Measurements from ENCODE around the gene ADK. TPM values are rescaled to one million over a fixed set of nuclear protein-coding genes. Genes with fewer than 3 reads are reported as not detected.
"Not testable (repeated sequence)": the region's sequence is repeated elsewhere in the genome, so short reads cannot be mapped to it uniquely, and the experiment has no call there.

ADK gene
- total RNA-seq, 1 donor from 2014 or later, result 27.1 TPM

GRCh38 chr10:74523199-74523598 lies 372.2 kb downstream of the ADK start:
- intact Hi-C loops (cut with micrococcal nuclease), result no loop called here

- intact Hi-C loops (cut with micrococcal nuclease), result no loop called here
These were observed 374.9 kb downstream of the ADK start for GRCh38 chr10:74525885-74526284.

GRCh38 chr10:74527611-74528010 lies 376.6 kb downstream of the ADK start:
- intact Hi-C loops (cut with micrococcal nuclease), result not testable (repeated sequence)

- intact Hi-C loops (cut with micrococcal nuclease), result no loop called here
These were observed 378.2 kb downstream of the ADK start for GRCh38 chr10:74529205-74529604.

GRCh38 chr10:74530981-74531380 lies 380.0 kb downstream of the ADK start:
- intact Hi-C loops (cut with micrococcal nuclease), result no loop called here

GRCh38 chr10:74539317-74539716 lies 388.3 kb downstream of the ADK start:
- intact Hi-C loops (cut with micrococcal nuclease), result no loop called here

- intact Hi-C loops (cut with micrococcal nuclease), result no loop called here
These were observed 390.4 kb downstream of the ADK start for GRCh38 chr10:74541375-74541774.

GRCh38 chr10:74542077-74542476 lies 391.1 kb downstream of the ADK start:
- intact Hi-C loops (cut with micrococcal nuclease), result no loop called here

GRCh38 chr10:74543276-74543675 lies 392.3 kb downstream of the ADK start:
- intact Hi-C loops (cut with micrococcal nuclease), result no loop called here

GRCh38 chr10:74544106-74544505 lies 393.1 kb downstream of the ADK start:
- intact Hi-C loops (cut with micrococcal nuclease), result no loop called here

GRCh38 chr10:74548676-74549075 lies 397.7 kb downstream of the ADK start:
- intact Hi-C loops (cut with micrococcal nuclease), result no loop called here

- intact Hi-C loops (cut with micrococcal nuclease), result no loop called here
These were observed 405.2 kb downstream of the ADK start for GRCh38 chr10:74556072-74556705.

- intact Hi-C loops (cut with micrococcal nuclease), result no loop called here
These were observed 406.1 kb downstream of the ADK start for GRCh38 chr10:74557098-74557497.

- intact Hi-C loops (cut with micrococcal nuclease), result no loop called here
These were observed 407.4 kb downstream of the ADK start for GRCh38 chr10:74558403-74558802.

- intact Hi-C loops (cut with micrococcal nuclease), result no loop called here
These were observed 407.9 kb downstream of the ADK start for GRCh38 chr10:74558897-74559296.

- intact Hi-C loops (cut with micrococcal nuclease), result not testable (repeated sequence)
These were observed 417.9 kb downstream of the ADK start for GRCh38 chr10:74568896-74569295.

- intact Hi-C loops (cut with micrococcal nuclease), result not testable (repeated sequence)
These were observed 422.5 kb downstream of the ADK start for GRCh38 chr10:74573497-74573896.

- intact Hi-C loops (cut with micrococcal nuclease), result no loop called here
These were observed 424.2 kb downstream of the ADK start for GRCh38 chr10:74575191-74575720.

GRCh38 chr10:74575912-74576311 lies 424.9 kb downstream of the ADK start:
- intact Hi-C loops (cut with micrococcal nuclease), result no loop called here

- intact Hi-C loops (cut with micrococcal nuclease), result no loop called here
These were observed 425.6 kb downstream of the ADK start for GRCh38 chr10:74576586-74576985.

- intact Hi-C loops (cut with micrococcal nuclease), result not testable (repeated sequence)
These were observed 429.4 kb downstream of the ADK start for GRCh38 chr10:74580438-74580837.

GRCh38 chr10:74582566-74582965 lies 431.5 kb downstream of the ADK start:
- intact Hi-C loops (cut with micrococcal nuclease), result no loop called here
